ENCODE measurements around the gene IL3.

IL3 gene

DNA sequence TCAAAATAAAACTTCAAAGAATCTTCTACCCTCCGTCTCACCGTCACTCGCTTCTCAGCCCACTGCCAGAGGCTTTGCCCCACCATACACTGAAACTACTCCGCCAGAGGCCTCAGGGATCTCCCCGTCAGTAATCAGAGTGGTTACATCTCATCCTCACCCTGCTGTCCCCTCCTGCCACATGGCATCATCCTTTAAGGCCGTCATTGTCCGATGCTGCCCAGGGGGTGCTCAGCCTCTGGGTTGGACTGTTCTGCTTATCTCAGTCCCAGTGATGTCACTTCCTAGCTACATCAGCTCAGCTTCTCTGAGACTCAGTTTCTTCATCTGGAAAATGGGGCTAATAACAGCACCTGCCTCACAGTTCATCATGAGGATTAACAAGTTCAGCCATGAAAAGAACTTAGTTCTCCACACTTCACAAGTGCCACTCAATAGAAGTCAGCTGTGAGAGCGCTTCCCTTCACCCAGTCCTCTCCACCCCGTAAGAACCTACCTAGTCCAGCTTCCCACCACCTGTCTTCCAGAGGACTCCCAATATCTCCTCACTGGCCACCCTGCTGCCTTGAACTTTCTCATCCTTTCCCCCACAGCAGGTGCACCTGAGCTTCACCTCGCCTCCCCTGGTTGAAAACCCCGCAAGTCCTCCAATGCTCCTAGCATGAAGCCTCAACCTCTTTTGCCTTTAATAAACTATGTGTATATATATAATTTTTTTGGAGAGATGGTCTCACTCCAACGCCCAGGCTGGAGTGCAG is 2.8 kb upstream of the IL3 start:
- DNase-seq = no peak

DNA sequence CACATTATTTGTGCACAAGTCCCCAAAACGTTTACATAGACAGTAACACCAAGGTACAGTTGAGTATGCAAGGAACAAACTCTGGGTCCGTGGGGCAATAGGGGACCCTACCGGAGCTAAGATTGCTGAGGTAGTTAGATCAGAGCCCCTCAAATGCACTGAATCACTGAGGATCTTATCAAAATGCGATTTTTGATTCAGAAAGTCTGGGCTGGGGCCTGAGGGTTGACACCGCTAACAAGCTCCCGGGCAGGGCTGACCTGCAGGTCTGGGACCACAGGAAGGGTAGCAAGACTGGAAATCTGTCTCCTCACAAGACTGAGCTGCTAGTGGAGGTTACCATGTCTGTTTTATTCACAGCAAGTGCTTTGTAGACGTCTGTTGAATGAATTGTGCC is 1.8 kb upstream of the IL3 start:
- DNase-seq = no peak

DNA sequence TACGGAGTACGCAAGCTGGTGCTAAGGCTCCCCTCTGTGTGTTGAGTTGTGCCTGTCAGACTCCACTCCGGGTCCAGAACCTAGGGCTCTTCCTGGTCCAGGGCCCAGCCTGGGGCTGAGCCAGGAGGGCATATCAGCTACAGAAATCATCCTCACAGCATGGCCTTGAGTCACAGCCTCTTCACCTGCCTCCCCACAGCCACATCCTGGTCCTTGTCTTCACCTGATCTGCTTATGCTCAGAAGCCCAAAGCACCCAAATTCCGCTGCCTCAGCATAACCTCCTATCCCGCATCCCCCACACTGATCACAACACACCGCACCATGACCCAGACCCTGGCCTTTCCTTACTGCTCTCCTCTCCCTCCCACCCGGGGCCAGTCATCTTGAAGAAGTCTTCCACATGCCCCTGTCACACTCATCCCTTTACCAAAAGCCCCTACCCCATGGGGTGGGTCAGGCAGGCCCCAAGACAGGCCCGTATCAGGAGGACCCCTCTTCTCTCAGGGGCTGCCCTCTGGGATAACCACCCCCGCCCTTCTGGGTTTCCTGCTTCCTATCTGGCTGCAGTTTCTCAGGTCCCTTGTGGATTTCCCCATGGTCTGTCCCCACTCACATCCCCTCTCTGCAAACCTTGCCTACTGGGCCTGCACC is 1.3 kb upstream of the IL3 start:
- no peak for DNase-seq

DNA sequence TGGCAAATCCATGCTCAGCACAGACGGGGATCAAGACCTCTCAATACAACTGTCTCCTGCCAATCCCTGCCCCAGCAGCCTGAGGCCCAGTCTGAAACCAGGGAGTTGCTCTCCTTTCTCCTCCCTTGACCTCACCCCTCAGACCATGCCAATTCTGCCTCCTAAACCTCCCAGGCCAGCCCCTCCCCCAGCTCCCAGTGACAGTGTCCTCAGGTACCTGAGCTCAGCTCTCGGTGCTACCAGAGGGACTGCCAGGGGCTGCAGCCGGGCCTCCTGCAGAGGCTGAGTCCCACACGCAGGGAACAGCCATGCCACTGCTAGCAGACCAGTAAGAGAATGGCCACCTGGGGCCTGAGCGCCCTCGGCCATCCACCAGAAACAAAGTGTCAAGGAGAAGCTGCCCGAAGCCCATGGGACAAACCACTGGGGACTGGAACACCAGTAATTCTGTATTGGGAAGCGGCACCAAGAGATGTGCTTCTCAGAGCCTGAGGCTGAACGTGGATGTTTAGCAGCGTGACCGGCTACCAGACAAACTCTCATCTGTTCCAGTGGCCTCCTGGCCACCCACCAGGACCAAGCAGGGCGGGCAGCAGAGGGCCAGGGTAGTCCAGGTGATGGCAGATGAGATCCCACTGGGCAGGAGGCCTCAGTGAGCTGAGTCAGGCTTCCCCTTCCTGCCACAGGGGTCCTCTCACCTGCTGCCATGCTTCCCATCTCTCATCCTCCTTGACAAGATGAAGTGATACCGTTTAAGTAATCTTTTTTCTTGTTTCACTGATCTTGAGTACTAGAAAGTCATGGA is 557 bp upstream of the IL3 start:
- no peak for DNase-seq

DNA sequence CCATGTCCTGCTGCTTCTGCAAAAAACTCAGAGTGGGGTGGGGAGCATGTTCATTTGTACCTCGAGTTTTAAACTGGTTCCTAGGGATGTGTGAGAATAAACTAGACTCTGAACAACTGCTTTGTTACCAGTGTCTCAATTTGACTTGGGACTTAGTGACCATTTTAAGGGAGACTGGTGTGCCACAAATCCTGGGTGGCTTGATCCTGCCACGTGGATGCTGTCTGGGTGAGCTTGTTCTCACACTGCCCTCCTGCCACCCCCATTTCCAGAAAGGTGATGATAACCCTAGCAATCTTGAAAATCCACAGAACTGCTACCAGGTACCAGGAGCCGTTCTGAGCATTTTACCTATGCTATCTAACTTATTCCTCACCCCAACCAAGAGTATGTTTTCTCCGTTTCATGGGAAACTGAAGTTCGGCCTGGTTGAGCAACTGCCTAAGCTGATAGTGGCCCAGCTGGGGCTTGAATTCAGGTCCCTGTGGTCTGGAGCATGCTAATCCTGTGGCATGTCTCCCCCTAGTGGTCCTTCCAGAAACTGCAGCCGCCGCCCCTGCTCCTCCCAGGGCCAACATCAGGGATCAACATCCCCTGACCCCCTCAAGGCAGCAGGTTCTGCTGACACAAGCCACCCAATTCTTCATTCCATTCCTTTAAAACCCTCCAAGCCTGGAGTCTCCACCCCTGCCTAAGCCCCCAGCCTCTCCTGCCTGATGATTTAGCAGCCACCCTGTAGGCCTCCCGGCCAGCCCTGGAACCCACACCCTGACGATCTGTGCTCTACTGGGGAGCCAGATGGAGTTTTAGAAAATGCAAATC is 2.8 kb downstream of the IL3 start:
- DNase-seq = peak; percentile 5

DNA sequence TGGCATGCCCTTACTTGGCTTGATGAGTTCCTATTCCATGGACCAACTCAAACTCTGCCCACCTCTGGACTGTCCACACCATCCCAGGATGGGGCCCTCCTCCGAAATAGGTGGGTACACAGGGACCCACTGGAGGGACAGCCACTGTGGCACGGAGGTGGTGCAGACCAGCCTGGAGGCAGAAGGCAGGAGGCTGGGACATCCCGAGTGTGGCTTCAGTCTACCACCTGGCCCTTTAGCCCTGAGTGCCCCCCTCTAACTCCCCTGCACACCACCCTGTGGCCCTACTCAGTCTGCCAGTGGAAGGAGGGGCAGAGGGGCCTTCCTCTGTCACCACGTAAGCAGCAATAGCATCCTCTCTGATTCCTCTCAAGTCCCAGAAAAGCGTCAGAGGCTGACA is 3.7 kb downstream of the IL3 start:
- no peak for DNase-seq

DNA sequence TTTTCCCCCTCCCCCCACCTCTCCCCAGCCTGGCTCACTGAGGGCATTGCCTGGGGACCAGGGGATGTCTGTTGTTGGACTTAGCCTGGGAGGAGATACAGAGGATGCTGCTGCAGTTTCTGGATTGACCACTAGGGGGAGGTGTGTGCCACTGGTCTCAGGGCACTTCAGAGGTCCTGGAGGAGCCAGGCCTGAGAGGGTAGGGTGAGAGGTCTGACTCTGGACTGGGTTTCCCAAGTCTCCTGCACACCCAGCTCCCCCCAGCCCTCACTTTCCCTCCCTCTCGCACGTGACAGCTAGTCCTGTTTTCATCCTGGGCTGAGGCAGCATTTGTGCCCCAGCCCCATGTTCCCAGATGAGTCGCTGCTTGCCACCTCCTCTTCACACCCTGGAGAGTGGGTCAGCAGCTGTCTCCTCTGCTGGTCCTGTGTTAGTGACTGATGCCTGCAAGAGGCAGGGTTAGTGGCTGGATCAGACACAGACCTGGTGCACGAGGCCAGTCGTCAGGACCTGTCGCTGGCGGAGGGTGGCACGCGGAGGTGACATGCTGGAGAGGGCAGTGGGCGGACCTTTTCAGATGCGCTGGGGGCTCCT is 4.4 kb downstream of the IL3 start:
- peak; percentile 39 for DNase-seq

DNA sequence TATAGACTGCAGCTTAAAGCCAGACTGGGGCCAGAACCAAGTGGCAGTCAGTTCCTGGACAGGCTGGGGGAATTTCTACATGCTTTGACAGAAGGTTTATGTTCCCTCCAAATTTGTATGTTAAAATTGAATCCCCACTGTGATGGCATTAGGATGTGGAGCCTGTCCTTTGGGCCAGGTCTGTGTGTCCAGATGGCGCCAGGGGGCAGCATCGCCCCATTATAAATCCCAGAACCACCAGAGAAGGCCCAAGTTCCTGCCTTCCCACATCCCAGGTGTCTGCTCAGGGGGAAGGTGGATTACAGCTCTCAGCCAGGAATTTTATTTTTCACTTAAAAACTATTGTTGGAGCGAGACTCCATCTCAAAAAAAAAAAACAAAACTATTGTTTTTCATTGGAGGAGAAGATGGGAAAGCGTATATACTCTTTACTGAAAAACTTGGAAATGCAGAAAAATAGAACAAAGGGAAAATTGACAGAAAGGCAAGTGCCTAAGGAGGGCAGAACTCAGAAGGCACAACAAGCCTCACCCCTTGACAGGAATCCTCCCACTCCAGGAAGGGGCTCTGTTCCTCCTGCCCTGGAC is 5.0 kb downstream of the IL3 start:
- DNase-seq = peak; percentile 56

DNA sequence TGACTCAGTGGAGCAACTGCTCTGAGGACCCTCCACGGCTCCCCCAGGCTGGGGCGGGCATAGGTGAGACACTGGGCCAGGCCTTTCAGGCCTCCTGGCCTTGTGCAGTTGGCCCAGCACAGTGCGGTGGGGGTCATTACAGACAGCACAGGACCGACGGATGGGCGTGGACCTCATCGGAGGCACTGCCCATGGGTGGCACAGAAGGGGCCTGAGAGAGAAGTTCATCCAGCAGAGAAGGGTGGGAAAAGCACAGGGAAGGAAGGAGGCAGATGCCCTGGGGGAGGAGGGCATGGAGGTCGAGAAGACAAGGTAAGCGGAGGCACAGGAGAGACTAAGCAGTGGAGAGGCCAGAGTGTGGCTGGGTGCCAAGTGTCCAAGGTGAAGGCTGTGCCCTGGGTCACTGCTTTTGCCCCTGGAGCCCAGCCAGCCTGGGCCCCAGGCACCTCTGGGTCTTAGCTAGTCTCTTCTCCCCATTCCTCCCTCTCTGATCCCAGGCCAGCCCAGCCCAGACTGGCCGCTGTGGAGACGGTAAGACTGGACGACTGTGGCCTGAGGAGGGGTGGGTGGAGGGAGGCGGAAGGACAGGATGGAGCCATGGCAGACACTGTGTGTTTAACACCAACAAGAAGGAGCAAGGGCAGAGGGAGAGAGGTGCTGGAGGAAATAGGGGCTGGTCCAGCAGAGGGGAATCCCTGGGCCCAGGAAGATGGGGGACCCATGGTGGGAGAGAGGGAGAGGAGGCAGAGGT is 5.7 kb downstream of the IL3 start:
- DNase-seq = no peak

DNA sequence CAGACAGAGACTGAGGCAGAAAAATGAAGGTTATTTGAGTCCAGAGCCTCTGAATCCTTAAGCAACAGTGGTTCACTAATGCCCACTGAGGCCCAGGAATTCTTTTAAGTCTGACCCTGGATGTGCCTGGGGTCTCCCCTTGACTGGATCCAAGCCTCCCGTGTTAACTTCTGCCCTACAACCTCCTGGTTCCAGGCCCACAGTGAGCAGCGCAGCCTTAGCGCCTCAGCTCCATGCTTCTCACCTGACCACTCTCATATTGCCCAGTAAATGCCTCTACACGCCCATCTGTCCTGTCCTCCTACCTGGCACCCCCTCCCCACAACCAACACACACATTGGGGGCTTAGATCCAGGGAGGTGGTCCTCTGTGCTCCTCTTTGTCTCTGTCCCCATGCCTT is 6.4 kb downstream of the IL3 start:
- no peak for DNase-seq

DNA sequence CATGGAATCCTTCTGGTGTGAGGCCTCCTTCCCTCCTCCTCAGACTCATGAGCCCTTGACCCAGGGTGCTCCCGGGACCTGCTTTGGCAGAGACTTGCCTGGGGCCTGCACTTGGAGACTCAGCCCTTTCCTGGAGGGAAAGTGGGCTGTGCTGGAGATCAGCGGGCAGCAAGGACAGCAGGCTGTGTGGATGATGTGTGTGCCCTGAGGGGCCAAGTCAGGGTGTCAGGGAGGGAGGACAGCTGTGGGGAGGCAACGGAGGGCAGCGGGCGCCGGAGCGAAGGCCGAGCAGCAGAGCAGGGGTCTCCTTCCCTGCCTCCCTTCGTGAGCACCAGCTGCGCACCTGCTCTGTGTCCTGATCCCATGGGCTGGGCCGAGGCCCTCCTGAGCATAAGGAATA is 7.0 kb downstream of the IL3 start:
- no peak for DNase-seq

DNA sequence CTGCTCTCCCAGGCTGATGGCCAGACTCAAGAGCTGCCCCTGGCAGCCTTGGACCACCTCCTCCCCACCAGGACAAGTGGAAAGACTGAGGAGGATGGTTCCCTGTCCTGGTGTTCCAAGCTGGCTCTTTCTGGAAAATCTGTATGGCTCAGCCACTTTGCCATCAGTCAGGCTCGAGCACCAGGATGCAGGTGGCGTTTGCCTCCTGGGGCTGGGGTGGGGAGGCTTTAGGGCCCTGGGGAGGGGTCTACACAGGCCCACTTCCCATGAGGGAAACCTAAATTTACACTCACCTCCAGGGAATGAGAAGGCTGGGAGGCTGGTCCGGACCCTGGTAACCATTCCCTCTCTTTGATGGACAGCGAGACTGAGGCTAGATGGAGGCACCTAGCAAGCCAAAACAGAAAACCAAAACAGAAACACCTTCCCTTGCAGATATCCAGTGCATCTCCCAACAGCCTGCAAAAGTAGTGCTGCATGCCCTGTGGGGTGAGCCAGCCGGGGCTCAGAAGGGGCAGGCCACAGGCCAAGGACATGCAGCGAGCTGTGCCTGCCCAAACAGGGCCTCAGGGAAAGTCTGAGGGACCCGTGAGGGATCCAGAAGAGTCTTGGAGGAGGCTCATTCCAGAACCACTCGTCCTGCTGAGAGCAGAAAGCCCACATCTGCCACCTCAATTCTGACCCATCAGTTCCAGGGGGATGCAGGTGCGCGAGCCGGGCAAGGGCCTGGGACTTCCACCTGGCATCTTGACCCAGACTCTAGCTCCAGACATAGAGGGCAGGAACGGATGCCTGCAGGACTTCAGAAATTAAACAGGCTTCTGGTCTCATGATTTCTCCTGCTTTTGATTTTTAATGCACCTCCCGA is 7.7 kb downstream of the IL3 start:
- no peak for DNase-seq

DNA sequence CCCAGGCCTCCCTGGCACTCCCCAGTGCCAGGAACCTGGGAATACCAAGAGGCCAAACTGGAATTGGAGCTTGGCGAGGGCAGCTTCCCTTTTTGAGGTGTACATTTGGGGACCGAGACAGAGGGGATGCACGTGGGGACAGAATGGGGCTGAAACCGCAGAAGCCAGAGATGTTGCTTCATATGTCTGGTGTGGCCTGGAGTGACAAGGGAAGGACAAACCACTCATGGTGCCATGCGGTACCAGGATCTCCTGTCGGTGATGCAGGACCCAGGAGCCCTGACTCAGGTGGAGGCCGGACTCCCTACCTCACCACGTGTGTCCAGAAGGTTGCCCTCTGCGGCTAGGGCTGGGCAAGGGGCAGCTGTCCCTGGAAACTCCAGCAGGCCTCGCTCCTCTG is 9.1 kb downstream of the IL3 start:
- DNase-seq = no peak

DNA sequence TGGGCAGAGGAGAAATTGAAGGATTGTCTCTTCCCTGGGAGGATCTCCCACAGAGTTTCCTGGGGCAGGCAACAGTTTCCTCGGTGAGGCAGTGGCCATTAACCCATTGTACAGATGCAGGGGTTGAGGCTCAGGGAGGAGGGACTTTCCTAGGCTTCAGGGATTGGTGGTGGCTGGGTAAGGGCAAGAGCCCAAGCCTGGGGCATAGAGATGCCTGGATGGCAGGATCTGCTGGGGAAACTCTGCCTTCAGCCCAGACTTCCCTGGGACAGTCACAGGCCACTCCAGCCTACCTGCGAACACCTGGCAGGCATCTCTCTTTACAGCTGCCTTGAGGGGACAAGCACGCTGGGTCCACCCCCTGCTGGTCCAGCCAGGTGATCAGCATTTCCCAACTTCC is 9.5 kb downstream of the IL3 start:
- DNase-seq = no peak

DNA sequence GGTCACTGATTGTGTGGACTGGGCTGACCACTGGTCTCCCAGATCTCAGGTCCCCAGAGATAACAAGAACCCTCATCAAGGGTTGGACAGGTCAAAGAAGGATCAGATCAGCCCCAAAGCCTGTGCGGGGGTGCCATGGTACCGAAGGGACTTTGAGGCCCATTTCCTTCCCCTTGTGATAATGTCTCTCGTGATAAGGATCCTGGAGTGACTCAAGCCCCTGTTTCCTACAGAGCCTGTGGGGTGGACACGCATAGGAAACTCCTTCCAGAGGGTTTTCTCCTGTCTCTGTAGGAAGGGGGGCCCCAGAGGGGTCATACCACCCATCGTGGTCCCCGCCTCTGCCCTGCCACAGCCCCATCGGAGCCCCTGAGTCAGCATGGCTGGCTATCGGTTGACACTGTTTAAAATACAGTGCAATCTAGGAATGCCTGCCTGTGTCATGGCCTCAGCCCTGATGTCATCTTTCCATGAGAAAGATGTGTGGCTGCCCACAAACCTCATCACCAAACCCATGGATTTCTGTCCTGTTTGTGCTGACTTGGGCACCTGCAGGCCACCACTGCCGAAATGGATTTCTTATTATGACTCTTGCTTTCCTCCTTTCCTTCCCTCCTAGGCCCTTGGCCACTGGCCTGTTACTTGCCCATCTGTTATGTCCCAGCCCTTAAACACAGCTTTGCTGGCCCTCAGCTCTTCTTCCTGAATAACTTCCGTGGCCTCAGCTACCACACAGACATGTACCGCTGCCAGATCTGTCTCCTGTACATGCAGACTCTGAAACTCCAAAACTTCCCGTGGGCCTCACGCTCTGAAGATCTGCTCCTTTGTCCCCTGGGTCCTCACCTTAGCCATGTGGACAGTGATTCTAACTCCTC is 10.2 kb downstream of the IL3 start:
- DNase-seq = no peak

DNA sequence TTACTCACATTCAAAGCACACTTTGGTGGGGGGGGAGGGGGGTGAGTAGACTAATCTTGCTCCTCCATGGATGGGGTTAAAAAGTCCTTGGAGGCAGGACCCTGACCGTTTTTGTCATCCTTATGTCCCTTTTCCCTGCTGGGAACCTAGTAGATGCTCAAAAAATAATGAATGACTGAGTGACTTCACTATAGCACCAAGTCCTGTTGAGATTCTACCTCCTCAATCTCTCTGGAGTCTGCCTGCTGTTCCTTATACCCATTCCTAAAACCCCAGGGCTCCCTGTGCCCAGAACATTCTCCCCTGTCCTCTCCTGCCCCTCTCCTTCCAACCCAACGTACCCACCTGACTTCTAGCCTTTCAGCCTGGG is 10.9 kb downstream of the IL3 start:
- DNase-seq = no peak

DNA sequence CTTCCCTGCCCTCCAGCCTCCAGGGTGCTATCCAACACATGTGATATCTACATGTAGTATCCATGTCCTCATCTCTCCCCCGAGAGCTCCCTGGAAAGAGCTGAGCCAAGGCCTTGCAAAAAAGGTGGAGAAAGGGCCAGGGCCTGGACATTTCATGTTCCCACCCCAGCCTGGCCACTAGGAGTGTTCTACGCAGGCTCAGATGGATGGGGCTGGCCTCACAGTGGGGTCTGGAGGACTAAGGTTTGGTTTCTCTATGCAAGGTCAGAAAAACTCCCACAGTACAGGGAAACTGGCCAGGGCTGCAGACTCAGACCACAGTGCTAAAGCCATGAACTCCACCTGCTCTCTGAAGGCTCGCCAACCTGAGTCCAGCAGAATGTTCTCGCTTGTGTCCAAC is 11.6 kb downstream of the IL3 start:
- no peak for DNase-seq

DNA sequence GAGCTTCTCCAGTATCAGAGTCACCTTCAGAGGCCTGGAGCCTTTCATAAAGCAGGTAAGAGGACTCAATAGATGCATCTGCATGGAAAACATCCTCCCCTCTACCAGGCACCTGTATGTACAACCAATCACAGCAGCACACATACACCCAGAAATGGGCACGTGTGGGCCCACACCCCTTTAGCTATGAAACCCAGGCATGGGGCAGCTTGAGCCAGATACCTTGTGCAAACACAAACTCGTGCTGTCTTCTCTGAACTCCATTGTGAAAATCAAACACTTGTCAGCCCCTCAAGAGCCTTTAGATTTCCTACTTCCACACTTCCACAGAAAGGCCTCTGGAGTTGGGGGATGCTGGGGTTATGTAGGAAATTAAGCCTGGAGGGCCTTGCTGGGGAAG is 12.1 kb downstream of the IL3 start:
- DNase-seq = no peak

DNA sequence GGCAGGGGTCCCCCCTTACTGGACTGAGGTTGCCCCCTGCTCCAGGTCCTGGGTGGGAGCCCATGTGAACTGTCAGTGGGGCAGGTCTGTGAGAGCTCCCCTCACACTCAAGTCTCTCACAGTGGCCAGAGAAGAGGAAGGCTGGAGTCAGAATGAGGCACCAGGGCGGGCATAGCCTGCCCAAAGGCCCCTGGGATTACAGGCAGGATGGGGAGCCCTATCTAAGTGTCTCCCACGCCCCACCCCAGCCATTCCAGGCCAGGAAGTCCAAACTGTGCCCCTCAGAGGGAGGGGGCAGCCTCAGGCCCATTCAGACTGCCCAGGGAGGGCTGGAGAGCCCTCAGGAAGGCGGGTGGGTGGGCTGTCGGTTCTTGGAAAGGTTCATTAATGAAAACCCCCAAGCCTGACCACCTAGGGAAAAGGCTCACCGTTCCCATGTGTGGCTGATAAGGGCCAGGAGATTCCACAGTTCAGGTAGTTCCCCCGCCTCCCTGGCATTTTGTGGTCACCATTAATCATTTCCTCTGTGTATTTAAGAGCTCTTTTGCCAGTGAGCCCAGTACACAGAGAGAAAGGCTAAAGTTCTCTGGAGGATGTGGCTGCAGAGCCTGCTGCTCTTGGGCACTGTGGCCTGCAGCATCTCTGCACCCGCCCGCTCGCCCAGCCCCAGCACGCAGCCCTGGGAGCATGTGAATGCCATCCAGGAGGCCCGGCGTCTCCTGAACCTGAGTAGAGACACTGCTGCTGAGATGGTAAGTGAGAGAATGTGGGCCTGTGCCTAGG is 13.0 kb downstream of the IL3 start, which contains the start of gene CSF2:
CSF2 (plus strand) TSS at position 559 of the 783 bp plus-strand sequence; CDS start at position 594, 35 bp downstream.
- no peak for DNase-seq

Measured in DMS 273 treated with DMSO at 0.1 percent for 48 hours (cell line).